Measurements from ENCODE around the gene DNAH17.

DNAH17 gene

DNA sequence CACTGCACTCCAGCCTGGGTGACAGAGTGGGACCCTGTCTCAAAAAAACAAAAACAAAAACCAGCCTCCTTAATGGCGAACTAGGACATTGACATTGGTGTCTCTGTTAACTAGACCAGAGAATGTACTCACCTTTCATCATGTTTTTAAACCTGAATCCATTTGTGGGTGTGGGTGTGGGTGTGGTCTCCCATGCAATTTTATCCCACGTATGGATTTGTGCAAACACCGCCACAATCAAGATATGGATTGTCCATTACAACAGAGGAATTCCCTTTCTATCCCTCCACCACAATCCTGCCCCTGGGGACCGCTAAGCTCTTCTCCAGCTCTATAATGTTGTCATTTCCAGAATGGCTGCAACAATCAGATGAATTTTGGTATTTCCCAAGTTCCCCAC lies 49.9 kb downstream of the DNAH17 start:
- TF ChIP-seq, protein P1, sequence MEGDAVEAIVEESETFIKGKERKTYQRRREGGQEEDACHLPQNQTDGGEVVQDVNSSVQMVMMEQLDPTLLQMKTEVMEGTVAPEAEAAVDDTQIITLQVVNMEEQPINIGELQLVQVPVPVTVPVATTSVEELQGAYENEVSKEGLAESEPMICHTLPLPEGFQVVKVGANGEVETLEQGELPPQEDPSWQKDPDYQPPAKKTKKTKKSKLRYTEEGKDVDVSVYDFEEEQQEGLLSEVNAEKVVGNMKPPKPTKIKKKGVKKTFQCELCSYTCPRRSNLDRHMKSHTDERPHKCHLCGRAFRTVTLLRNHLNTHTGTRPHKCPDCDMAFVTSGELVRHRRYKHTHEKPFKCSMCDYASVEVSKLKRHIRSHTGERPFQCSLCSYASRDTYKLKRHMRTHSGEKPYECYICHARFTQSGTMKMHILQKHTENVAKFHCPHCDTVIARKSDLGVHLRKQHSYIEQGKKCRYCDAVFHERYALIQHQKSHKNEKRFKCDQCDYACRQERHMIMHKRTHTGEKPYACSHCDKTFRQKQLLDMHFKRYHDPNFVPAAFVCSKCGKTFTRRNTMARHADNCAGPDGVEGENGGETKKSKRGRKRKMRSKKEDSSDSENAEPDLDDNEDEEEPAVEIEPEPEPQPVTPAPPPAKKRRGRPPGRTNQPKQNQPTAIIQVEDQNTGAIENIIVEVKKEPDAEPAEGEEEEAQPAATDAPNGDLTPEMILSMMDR (IDR thresholded peaks at IDR 0.05), result no peak
- TF ChIP-seq ZFX (IDR thresholded peaks at IDR 0.05; ENCODE audit: borderline replicate concordance), result no peak
- H3K27ac ChIP-seq, result no peak overlapping the region

DNA sequence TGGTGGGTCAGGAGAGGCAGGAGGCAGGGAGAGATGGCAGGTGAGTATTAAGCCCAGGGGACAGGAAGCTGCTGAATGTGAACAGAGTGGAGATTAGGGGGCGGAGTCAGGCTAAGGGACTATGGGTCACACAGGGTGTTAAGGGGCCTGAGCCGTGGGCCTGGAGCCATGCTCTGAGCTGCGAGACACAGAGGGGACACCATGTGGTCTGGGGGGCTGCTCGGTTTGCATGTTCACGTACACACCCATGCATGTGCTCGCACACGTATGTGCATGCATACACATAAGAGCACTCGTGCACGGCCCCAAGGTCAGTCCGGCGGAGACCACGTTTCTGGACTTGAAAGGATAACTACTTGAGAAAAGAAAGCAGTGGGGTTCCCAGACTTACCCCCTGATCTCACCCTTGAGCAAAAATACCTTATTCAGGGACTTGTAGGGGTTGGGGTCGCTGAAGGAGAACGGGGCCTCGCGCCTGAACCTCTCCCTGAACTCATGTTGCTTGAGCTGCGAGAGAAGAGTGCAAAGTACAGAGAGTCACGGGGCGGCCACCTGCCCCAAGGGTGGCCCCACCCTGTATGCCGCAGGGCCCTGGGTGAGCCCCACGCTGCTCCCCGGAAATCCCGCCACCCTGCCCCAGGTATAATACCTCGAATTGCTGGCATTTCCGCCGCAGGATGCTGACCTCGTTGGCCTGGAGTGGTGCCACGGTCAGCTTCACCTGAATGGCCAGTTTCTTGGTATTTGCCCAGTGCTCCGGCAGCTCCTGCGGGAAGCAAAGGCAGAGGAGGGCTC lies 50.8 kb downstream of the DNAH17 start:
- H3K27ac ChIP-seq, result no peak overlapping the region
- TF ChIP-seq, protein P1 (IDR thresholded peaks at IDR 0.05), result no peak
- no peak for TF ChIP-seq ZFX (IDR thresholded peaks at IDR 0.05; ENCODE audit: borderline replicate concordance)

DNA sequence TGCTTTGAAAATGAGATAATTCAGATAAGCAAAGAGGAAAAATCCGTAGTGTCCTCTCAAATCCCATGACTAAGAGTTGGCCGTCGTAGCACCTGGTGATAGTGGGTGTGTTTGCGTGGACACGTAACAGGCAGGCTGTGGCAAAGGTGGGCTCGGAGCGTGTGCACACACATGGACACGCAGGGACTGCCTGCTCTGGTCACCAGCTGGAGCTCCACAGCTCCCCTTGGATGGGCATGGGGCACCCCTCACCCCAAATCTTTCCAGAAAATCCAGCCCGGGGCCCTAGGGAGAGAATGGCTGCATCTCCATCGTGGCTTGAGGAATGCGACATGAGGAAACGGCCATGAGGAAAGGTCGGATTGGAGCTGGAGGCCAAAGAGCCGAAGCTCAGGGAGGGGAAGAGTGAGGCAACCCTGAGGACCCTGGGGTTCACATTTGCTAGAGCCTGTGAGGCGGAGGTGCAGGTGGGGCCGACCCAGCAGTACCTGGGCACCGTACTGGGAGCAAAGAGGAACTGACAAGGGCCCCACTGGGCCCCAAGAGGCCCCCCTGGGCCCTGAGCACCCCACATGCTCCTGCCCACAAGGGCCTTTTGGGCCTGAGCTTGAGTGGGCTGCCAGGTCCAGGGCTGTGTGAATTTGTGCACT lies 51.6 kb downstream of the DNAH17 start:
- no peak overlapping the region for H3K27ac ChIP-seq
- TF ChIP-seq ZFX (IDR thresholded peaks at IDR 0.05; ENCODE audit: borderline replicate concordance), result no peak
- TF ChIP-seq, protein P1 (IDR thresholded peaks at IDR 0.05), result no peak

DNA sequence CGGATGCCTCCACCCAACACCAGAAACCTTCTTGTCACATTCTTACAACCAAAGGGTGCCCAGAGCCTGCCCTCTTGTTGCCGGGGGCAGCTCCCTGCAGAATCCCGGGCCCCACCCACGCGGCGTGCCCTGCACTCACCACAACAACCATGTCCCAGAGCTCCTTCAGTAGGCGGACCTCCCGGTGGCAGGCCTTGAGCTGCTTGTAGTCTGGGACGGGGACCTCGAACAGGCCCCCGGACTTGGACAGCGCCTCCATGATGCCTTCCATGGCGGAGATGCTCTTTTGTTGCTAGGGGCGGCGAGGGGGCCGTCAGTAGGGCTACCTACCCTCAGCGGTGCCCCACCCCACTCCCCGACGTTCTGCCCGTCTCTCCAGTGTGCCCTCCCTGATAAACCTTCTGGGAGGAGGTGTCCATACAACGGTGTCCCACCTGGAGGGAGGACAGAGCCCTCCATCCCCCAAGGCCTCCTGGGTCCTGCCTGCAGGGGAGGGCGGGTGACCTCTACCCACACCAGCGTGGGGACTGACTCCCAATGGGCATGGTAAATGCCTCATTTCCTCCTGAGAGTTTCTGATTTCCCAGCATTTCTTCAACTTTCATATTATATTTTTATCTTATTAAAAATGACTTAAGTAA lies 52.2 kb downstream of the DNAH17 start:
- H3K27ac ChIP-seq, result no peak overlapping the region
- TF ChIP-seq ZFX (IDR thresholded peaks at IDR 0.05; ENCODE audit: borderline replicate concordance), result no peak
- TF ChIP-seq, protein P1 (IDR thresholded peaks at IDR 0.05), result no peak

DNA sequence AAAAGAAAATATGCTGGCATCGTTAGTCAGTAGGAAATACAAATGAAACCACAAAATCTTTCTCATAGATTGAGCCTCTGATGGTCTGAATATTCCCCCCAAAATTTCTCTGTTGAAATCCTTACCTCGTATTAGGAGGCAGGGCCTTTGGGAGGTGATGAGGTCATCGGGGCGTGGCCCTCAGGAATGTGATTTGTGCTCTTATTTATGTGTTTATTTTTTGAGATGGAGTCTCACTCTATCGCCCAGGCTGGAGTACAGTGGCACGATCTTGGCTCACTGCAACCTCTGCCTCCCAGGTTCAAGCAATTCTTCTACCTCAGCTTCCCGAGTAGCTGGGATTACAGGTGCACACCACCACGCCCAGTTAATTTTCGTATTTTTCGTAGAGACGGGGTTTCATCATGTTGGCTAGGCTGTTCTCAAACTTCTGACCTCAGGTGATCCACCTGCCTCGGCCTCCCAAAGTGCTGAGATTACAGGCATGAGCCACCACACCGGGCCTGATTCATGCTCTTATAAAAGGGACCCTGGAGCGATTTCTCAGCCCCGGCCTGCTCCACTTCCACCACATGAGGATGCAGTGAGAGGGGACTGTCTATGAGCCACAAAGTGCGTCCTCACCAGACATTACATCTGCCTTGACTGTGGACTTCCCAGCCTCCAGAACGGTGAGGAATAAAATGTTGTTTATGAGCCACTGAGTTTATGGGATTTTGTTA lies 53.1 kb downstream of the DNAH17 start:
- TF ChIP-seq, protein P1 (IDR thresholded peaks at IDR 0.05), result no peak
- no peak for TF ChIP-seq ZFX (IDR thresholded peaks at IDR 0.05; ENCODE audit: borderline replicate concordance)
- no peak overlapping the region for H3K27ac ChIP-seq

DNA sequence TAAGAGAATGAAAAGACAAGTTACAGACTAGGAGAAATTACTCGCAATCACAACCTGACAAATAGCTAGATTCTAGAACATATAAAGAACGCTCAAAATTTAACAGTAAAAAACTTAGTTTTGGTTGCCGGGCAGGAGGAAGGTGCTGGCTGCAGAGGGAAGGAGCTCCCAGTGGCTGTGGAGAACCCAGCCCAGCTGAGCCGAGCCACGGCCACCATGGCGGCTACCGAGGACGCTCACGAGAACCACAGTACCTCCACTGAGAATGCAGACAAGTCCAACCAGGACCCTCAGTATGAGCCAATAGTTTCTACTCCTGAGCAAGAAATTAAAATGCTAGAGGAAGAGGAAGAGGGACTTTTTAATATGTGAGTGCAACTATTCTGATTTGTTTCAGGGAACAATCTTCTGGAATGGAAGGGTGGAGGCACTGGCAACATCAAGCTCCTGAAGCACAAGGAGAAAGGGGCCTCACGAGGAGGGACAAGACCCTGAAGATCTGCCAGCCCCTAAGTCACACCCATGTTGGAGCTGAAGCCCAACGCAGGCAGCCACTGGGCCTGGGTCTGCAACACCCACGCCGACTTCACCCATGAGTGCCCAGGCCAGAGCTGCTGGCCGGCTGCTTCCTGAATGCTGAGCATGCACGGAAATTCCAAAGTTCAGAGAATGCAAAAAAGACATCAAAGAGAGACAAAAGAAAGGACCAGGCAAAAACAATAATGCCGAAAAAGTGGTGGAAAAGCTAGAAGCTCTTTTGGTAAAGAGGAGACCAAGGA lies 55.0 kb downstream of the DNAH17 start:
- no peak for TF ChIP-seq ZFX (IDR thresholded peaks at IDR 0.05; ENCODE audit: borderline replicate concordance)
- TF ChIP-seq, protein P1 (IDR thresholded peaks at IDR 0.05), result no peak
- no peak overlapping the region for H3K27ac ChIP-seq

Measured in 22Rv1 (cell line).